T-helper 9 cell (primary cell): ENCODE data around the gene TTLL7.

Experiments used
- DNase-seq: peaks from one replicate; pipeline ENCODE4 v3.0.0-alpha.2; 2020
- total RNA-seq, 2 donors: gene quantifications; one replicate each; lab custom pipeline; 2026; lab: John Stamatoyannopoulos, UW

Gene TTLL7, protein sequence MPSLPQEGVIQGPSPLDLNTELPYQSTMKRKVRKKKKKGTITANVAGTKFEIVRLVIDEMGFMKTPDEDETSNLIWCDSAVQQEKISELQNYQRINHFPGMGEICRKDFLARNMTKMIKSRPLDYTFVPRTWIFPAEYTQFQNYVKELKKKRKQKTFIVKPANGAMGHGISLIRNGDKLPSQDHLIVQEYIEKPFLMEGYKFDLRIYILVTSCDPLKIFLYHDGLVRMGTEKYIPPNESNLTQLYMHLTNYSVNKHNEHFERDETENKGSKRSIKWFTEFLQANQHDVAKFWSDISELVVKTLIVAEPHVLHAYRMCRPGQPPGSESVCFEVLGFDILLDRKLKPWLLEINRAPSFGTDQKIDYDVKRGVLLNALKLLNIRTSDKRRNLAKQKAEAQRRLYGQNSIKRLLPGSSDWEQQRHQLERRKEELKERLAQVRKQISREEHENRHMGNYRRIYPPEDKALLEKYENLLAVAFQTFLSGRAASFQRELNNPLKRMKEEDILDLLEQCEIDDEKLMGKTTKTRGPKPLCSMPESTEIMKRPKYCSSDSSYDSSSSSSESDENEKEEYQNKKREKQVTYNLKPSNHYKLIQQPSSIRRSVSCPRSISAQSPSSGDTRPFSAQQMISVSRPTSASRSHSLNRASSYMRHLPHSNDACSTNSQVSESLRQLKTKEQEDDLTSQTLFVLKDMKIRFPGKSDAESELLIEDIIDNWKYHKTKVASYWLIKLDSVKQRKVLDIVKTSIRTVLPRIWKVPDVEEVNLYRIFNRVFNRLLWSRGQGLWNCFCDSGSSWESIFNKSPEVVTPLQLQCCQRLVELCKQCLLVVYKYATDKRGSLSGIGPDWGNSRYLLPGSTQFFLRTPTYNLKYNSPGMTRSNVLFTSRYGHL
- total RNA-seq: 0 to 0.91 reads per million in 2 donors

DNA sequence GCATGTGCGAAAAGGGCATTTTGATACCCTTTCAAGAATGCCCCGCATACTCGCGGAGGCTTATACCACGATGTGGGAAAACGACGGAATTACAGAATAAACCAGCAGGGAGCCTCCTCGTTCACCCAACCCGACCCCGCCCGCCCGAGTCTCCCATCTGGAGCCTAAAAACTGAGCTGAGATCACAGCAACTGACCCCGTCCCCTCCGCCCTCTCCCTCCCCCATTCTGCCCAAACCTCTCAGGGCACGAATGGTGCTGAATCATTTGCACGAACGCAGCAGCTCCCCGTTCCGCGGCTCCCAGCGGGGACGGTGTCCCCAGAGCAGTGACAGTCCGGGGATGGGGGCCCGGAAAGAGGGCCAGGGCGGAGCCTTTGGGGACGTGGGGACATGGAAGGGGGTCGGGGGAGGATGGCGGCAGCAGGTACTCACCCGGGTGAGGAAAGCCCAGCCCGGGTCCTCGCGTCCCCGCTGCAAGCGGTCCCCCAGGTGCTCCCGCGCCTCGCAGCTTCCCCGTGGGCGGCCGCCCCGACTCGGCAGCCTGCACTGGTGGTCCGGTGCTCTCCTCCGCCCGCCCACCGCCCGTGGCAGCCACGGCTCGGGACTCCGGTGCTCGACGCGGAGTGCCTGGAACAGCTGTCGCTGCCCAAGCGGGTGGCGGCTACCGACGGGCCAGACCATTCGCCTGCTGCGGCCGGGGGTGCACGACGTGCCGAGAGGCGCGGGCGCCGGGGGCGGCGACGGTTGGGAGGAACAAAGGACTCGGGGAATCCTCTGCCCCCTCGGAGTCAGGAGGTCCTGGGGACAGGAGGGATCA, at the start of gene TTLL7:
Gene TTLL7 (minus strand): TSS at position 635 of the 818 bp plus-strand sequence. CDS start 46,921 bp downstream, outside the sequence.
- DNase-seq: peak; percentile 7

DNA sequence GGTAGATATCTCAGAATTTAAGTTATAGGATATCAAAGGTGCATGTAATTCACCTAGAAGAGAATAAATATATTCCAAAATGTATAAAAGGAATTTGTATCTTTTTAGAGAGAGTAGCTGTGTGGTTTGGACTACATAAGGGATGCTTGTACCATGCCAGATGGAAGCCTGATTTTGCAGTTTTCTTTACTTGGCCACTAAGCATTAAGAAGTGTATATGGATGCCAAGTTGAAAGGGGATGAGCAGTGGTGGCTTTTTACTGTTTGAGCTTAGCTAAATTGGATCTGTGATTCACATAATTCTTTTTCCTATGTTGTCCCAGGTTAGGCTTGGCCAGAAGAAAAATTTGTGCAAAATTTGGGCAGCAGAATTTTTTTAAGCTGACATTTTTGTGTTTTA, 43.5 kb upstream of the TTLL7 start:
- DNase-seq: no peak

DNA sequence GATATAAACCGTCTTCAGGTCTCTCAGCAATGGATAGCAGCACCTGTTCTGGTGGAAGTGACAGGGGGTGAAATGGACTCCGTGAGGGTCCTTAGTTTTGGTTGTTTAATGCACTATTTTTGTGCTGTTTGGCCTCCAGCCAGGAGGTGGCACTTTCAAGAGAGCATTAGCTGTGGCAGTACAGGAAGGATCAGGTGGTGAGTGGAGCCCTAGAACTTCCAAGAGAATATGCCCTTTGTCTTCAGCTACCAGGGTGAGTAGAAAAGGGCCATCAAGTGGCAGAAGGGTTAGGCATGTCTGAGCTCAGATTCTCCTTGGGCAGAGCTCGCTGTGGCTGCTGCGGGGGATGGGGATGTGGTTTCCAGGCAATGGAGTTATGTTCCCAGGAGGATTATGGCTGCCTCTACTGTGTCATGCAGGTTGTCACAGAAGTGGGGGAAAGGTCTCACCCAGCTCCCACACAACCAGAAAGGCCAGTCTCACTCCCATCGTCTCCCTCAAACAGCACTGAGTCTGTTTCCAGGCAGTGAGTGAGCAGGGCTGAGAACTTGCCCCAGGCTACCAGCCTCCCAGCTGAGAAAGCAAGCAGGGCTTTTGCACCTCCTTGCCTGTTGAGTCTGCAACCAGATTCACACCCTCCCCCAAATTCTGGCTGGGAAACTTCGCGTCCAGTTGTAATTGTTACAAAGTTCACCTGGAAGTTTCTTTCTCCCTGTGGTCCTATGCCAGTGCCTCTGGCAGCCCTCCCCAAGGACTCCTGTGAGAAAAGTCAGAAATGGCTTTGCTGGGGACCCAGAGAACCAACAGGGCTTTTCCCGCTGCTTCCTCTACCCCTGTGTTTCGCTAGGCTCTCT, 39.1 kb upstream of the TTLL7 start:
- no peak for DNase-seq

DNA sequence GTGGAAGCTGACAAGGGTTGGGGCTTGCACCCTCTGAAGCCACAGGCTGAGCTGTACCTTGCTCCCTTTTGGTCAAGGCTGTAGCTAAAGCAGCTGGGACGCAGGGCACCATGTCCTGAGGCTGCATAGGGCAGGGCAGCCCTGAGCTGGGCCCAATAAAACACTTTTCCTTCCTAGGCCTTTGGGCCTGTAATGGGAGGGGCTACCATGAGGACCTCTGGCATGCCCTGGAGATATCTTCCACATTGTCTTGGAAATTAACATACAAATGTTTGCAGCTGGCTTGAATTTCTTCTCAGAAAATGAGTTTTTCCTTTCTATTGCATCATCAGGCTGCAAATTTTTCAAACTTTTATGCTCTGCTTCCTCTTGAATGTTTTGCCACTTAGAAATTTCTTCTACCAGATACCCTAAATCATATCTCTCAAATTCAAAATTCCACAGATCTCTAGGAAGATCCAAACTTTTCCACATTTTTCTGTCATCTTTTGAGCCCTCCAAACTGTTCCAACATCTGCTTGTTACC, 32.9 kb upstream of the TTLL7 start:
- no peak for DNase-seq

DNA sequence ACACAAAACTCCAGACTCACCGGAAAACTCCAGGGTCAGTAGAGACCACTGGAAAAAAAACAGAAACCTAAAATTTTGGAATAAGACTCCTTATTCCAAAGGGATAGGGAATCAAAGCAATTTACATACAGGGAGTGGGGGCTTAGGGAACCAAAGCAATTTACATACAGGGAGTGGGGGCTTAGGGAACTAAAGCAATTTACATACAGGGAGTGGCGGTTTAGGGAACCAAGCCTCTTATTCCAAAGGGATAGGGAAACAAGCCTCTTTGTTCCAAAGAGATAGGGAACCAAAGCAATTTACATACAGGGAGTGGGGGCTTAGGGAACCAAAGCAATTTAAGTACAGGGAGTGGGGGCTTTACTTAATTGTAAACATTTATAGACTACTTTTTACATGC, 28.4 kb upstream of the TTLL7 start:
- DNase-seq: no peak

DNA sequence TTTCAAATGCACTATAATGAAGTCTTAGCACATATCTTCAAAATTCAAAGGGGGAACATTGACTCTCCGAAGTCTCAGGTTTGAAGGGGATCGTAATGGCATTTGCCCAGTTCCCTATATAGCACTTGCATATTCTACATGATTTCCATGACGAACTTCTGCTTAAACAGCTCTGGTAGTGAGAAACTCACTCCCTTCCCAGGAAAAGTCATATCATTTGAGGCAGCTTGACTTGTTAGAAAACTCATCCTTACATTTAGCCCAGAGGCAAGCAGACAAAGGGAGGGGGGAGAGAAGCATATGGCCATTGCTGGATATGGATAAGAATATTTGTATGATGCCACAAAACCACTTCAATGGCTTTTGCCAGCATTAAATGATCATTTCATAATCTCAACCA, 27.0 kb upstream of the TTLL7 start:
- DNase-seq: no peak

DNA sequence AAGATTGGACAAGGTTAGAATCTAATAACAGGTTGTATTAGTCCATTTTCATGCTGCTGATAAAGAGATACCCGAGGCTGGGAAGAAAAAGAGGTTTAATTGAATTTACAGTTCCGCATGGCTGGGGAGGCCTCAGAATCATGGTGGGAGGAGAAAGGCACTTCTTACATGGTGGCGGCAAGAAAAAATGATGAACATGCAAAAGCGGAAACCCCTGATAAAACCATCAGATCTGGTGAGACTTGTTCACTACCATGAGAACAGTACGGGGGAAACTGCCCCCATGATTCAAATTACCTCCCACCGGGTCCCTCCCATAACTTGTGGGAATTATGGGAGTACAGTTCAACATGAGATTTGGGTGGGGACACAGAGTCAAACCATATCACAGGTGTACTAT, 22.9 kb upstream of the TTLL7 start:
- DNase-seq: no peak

DNA sequence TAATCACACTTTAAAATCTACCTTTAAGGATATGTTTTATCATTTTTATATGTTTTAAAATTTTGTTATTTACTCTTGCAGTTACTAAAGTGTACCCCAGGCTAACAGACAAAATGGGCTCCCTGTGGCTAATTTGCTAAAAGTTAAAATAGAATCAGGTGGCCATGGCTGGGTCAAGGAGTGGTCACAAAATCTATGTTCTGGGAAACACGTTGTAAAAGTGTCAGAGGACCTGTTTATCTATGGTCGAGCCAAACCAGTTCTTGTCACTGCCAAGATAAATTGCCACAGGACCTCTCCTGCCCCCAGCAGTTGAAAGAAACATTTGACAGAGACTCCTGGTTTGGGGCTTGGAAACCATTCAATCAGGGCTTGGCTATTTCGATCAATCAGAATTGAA, 21.2 kb upstream of the TTLL7 start:
- DNase-seq: no peak

DNA sequence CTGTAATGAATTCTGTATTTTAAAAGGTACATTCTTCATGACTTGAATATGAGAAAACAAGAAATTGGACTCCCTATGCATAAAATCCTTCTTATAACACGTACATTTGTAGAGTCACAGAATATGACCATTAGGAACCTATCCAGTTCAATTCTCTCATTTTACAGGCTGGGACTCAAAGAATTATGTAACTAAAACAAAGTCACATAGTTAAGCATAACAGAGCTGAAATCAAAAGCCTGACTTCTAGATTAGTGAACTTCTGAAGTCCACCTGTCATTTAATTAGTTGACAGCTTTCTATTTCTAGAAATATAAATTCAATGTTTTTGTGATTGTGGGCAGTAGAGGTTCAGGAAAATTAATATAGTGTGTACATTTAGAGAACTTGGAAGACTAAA, 20.3 kb upstream of the TTLL7 start:
- no peak for DNase-seq

DNA sequence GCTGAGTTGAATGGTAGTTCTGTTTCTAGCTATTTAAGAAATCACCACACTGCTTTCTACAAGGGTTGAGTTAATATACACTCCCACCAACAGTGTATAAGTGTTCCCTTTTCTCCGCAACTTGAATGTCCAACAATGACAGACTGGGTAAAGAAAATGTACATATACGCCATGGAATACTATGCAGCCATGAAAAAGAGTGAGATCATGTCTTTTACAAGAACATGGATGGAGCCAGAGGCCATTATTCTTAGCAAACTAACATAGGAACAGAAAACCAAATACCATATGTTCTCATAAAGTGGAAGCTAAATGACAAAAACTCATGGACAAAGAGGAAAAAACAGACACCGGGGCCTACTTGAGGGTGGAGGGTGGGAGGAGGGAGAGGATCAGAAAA, 14.8 kb upstream of the TTLL7 start:
- no peak for DNase-seq

DNA sequence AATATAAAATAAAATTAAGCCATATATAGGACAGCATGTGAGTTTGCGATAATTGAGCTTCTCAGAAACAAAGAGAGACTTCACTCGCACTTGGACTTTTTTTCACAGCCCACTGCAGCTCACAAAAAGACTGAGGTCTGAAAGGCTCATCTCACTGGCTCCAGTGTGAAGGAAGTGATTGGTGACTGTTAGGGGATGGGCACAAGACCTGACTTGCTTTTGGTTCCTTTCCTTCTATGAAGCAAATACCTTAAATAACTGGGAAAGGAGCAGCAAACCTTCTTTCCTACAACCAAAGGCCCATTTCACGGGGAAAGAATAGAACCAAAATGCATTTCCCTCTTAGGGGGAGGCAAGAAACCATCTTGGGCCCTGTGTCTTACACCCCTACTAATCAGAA, 13.1 kb upstream of the TTLL7 start:
- DNase-seq: no peak

DNA sequence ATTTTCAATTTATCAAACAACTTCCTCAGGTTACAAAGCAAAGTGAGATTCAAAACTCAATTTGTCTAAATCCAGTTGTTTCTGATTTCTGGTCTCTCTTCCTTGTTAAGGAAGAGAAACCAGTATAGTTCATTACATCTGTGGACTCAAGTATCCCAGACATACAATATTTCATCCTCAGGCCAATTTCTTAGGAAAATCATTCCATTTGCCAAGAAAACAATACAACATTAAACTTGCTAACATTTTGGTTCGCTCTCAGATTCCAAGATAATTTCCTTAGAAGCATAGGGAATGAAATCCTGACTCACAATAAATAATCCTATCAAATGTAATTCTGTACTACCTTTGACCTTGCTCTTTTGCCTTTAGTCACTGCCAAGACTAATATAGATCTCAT, 11.2 kb upstream of the TTLL7 start:
- no peak for DNase-seq

DNA sequence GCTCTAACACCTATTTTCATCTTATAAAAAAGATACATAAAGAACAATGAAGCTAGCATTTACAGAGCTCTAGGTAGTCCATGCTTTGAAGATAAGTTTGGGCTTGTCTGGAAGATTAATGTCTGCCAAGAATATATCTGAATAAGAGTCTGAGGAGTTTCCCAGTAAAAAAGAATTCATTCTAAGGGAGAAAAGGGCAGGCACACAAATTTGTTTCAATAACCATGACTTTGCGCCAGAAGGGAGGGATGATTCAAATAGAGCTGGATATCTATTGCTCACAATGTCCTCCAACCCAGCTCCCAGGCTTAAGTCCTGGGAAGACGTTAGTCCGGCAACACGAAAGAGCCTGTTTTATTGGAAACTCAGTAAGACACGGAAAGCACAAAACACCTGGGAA, 9.7 kb upstream of the TTLL7 start:
- no peak for DNase-seq

DNA sequence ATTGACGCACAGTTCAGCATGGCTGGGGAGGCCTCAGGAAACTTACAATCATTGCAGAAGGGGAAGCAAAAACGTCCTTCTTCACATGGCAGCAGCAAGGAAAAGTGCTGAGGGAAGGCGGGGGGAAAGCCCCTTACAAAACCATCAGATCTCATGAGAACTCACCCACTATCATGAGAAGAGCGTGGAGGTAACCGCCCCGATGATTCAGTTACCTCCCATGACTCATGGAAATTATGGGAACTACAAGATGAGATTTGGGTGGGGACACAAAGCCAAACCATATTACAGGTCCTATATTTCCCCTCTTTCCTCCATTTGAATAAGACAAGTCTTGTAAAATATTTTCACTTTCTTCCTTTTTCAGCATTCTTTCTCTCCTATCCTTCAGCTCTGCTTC, 7.7 kb upstream of the TTLL7 start:
- DNase-seq: no peak

DNA sequence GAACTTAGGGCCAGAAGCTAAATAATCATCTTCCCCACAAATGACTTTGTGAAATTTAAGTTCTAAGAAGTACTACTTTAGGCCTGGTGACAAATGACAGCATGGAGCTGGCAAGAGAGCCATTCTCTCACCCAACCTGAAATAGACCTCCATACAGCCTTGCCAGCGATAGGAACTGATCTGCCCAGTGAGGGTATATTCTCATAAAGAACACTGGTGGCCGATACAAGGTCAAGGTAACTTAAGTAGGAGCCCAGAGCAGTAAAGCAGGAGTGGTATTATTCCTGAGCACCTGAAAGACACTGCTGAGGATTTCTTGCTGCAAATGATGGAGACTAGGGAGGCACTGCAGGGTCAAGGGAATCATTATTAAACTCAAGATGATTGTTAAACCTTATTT, 2.6 kb upstream of the TTLL7 start:
- no peak for DNase-seq

DNA sequence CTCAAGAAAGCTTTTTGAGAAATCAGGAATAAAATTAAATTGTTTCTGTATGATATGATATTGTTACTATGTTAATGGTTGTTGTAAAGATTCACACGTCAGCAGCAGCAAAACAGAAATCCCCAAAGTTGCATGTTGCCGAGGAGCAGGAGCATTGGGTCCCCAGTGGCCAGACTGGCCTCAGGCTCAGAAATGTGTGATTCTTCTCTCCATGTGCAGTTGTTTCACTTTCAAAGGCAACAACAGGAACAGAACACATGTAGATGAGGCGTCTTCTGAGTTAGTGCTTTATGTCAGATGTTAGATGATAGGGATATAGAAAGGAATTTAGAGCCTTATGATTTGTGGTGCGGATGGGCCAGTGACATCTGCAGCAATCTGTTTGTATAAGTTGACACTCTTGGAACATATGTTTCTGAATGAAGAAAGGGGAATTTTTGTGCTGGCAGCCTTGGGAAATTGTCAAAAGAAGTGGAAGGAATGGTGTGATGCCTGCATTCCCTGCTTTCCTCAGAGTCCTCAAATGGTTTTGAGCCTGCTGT, 2.1 kb upstream of the TTLL7 start:
- DNase-seq: no peak

DNA sequence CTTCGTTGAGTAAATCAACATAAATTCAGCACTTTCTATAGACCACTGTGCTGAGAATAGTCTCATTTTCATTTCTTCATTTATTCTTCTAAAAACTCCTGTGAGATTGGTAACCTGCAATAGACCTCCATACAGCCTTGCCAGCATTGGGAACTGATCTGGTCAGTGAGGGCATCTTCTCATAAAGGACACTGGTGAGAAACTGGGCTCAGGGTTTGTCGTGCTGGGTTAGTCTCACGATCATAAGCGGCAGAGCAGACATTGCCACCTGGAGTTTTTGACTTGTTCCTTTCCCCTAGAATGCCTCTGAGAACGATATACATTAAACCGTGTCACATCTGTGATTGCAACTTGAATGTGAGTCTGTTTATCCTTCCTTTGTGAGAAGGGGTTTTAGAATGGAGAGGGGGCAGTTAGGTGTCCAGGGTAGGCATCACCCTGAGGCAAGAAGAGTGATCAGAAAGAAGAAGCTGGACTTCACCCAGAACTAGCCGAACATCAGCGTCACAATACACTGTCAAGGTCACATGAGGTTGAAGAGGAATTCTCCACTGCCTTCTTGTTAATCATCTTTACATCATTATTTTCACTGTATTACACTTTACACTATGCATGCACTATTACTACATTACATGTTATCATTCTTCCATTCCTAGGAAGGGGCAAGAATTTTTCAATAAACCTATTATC, 1.4 kb upstream of the TTLL7 start:
- DNase-seq: no peak

DNA sequence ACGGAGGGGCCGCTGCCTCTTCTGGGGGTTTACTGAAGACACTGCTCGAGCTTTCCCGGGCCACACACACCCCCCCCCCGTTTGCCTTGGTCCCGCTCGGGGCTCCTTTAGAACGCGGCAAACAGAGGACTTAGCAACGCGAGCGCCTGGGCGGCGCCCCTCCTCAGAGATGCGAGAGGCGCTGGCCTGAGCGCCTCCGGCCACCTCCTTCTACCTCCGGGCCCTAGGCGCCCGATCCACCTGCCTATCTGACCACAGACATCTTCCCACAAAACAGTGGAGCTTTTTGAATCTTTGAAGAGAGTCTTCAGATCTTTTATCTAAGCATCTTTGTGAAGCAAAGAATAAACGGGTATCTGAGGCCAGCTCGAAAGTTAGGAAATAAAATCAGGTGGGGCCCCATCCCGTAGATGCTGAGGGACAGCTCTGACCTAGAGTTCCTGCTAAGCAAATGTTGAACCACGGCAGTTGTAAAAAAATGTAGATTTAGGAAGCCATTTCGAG, 436 bp upstream of the TTLL7 start:
- DNase-seq: no peak

DNA sequence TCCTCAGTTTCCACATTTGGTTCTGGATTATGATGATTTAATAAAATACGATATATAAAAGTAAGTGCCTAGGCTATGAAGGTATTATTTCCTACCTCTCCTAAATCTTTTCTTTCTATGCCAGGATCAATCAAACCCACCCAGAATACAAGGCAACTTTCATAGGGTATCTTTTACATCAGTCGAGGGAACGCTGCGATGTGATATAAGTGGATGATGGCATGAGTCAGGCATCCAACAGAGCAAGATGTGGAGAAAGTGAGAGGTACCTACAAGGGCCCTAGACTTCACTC, 781 bp downstream of the TTLL7 start:
- DNase-seq: no peak

DNA sequence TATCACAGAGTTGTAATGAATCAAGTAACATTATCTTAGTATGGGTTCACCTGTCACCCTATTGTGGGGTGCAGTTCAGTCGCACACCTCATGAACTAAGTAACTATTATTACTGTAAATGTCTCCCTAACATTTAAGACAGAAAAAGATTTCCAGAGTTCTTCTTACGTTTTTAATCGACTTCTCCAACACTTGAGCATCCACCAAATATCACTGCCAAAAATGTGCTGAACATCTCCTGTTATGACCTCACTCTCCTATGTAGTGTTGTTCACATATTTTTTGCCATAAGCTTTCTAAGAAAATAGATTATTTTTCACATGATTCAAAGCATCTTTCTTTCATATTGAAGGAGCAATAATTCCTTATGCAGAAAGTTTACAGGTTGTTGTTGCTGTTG, 1.3 kb downstream of the TTLL7 start:
- no peak for DNase-seq

DNA sequence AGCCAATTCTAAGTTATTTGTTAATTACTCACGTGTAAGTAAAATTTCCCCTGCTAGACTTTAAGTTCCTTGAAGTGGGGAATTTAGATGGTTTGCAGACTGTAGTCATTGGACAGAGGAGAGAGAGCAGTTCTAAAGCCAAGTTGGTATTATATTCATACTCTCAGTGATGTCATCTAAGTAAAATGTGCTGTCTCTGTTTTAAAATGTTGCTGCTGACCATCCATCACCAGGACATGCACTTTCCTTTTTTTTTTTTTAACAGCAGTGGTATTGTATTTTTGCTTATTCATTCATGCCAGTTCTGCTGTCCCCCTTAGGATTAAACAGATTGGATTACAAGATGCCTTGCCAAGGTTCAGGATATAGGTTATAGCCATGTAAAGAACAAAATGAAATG, 2.3 kb downstream of the TTLL7 start:
- no peak for DNase-seq
